K562 (cell line): ENCODE results near the gene MARS2. TPM values are rescaled to one million over a fixed set of nuclear protein-coding genes. Genes with fewer than 3 reads are reported as not detected.

Experiments used
- ATAC-seq: fragments of 200-7000 bp; cut with Tn5 transposase; 3 replicates; pipeline ENCODE4 v1.9.1; 2020; ENCODE audit warnings: moderate library complexity
- BruUV-seq: library from RNA; stranded (reverse); fragments of 400-500 nt; replicated peaks from 2 replicates; lab custom pipeline; 2021; lab: Mats Ljungman, UMichigan
- CTCF ChIA-PET: fragments of 300-600 bp; formaldehyde crosslinking; extraction: SDS; loops from one replicate; lab custom pipeline; 2021; ENCODE audit warnings: low intra/inter-chr PET ratio; lab: Yijun Ruan, JAX
- POLR2A ChIA-PET: fragments of 300-600, 350-650 bp; sonication (Branson Sonifier 250); formaldehyde crosslinking; extraction: SDS; loops from one replicate; lab custom pipeline; 2021; ENCODE audit warnings: antibody characterized with exemption, inconsistent platforms; lab: Yijun Ruan, JAX
- DNase-seq, 4 experiments: peaks; one replicate each; pipeline versions ENCODE4 v3.0.0 to v3.0.0-alpha.2; 2011 to 2018; ENCODE audit warnings: low spot score in 3 of 4, mixed read lengths in 3 of 4; ENCODE audit errors: extremely low read depth in 1 of 4
- FAIRE-seq: peaks from 2 replicates; lab custom pipeline; 2011; peaks lifted over from hg19 to GRCh38; lab: Jason Lieb, UNC
- H2AFZ ChIP-seq: 2 replicates; pipeline ENCODE4 v1.6.0; 2011; ENCODE audit warnings: low read depth, low read length, control low read depth, inconsistent platforms
- H3K27ac ChIP-seq: fragments of 200-600 bp; 3 replicates; pipeline ENCODE4 v1.8.0; 2011; ENCODE audit warnings: low read depth, mild to moderate bottlenecking, control low read depth, inconsistent platforms, low read length, moderate library complexity, mixed read lengths; ENCODE audit errors: extremely low read depth
- H3K27me3 ChIP-seq, 2 experiments: fragments of 300-600 bp in 1 of 2; 2 replicates in 1 of 2; 3 replicates in 1 of 2; pipeline versions ENCODE4 v1.6.0 to v1.8.0; 2011; ENCODE audit warnings: inconsistent platforms in 2 of 2, low read length in 2 of 2, mild to moderate bottlenecking in 1 of 2, mixed read lengths in 1 of 2, moderate library complexity in 1 of 2; ENCODE audit not compliant: control insufficient read depth in 2 of 2, insufficient read depth in 2 of 2
- H3K36me3 ChIP-seq: fragments of 300-600 bp; 3 replicates; pipeline ENCODE4 v1.8.0; 2011; ENCODE audit warnings: mild to moderate bottlenecking, low read length, inconsistent platforms; ENCODE audit not compliant: control insufficient read depth, insufficient read depth
- H3K4me1 ChIP-seq, 2 experiments: fragments of 200-600 bp in 1 of 2; replicated peaks in 1 of 2; 2 replicates in 1 of 2; 3 replicates in 1 of 2; pipeline versions ENCODE4 v1.5.1 to v1.8.0; 2011; ENCODE audit warnings: inconsistent platforms in 2 of 2, low read length in 2 of 2, mild to moderate bottlenecking in 1 of 2, mixed read lengths in 1 of 2, moderate library complexity in 1 of 2; ENCODE audit not compliant: control insufficient read depth in 2 of 2, insufficient read depth in 2 of 2
- H3K4me2 ChIP-seq: 2 replicates; pipeline ENCODE4 v1.6.1; 2011; ENCODE audit warnings: low read length, control low read depth, inconsistent platforms, mixed read lengths; ENCODE audit not compliant: insufficient read depth
- H3K4me3 ChIP-seq: fragments of 200-600 bp; sonication (generic), shearing (Covaris generic); 2 replicates; pipeline ENCODE4 v1.5.1; 2016; ENCODE audit warnings: control low read depth, inconsistent platforms
- H3K79me2 ChIP-seq: fragments of 200-600 bp; 3 replicates; pipeline ENCODE4 v1.8.0; 2011; ENCODE audit warnings: low read length, inconsistent platforms; ENCODE audit not compliant: control insufficient read depth, insufficient read depth
- H3K9ac ChIP-seq, 2 experiments: 2 replicates each; pipeline versions ENCODE4 v1.6.0 to v1.6.1; 2011; ENCODE audit warnings: low read depth in 2 of 2, low read length in 2 of 2, control low read depth in 1 of 2, inconsistent platforms in 1 of 2, mild to moderate bottlenecking in 1 of 2, mixed read lengths in 1 of 2; ENCODE audit not compliant: insufficient read depth in 1 of 2
- H3K9me1 ChIP-seq: one replicate; pipeline ENCODE4 v1.6.0; 2011; ENCODE audit warnings: inconsistent platforms, mild to moderate bottlenecking, low read length, moderate library complexity; ENCODE audit not compliant: control insufficient read depth, insufficient read depth
- H3K9me3 ChIP-seq: replicated peaks from 2 replicates; pipeline ENCODE4 v1.5.1; 2011; ENCODE audit warnings: low read depth, low read length, inconsistent platforms; ENCODE audit not compliant: control insufficient read depth, insufficient read depth
- H4K20me1 ChIP-seq: replicated peaks from 2 replicates; pipeline ENCODE4 v1.6.1; 2011; ENCODE audit warnings: low read length, inconsistent platforms, mixed read lengths; ENCODE audit not compliant: control insufficient read depth, insufficient read depth
- CEBPG ChIP-seq, 3 experiments: fragments of 200-800 bp in 1 of 3; sonication (Bioruptor generic) in 1 of 3; sonication (generic) in 1 of 3; formaldehyde crosslinking in 1 of 3; IDR thresholded peaks in 2 of 3; conservative IDR thresholded peaks in 1 of 3; 2 replicates each; pipeline versions ENCODE4 v1.6.1 to v1.8.0; 2016 to 2022; ENCODE audit warnings: missing compliant biosample characterization in 2 of 3, missing genetic modification characterization in 2 of 3, mild to moderate bottlenecking in 1 of 3, missing genetic modification reagents in 1 of 3
- CREB1 ChIP-seq, 2 experiments: sonication (generic) in 1 of 2; formaldehyde crosslinking in 1 of 2; IDR thresholded peaks; 2 replicates each; pipeline versions ENCODE4 v1.6.1 to v1.8.0; 2012 to 2022; ENCODE audit warnings: inconsistent platforms in 1 of 2, mild to moderate bottlenecking in 1 of 2, missing genetic modification reagents in 1 of 2, moderate library complexity in 1 of 2
- CTCFL ChIP-seq: IDR thresholded peaks from 2 replicates; pipeline ENCODE4 v1.6.1; 2011; ENCODE audit warnings: borderline replicate concordance, low read depth, mild to moderate bottlenecking, moderate library complexity, low read length; ENCODE audit not compliant: insufficient read depth, poor library complexity, severe bottlenecking
- EHMT2 ChIP-seq: fragments of 450-650 bp; IDR thresholded peaks from 2 replicates; pipeline ENCODE4 v1.6.1; 2018; ENCODE audit warnings: antibody characterized with exemption
- MCM3 ChIP-seq: fragments of 450-650 bp; IDR thresholded peaks from 2 replicates; pipeline ENCODE4 v1.6.1; 2016
- PRDM10 ChIP-seq: fragments of 450-650 bp; IDR thresholded peaks from 2 replicates; pipeline ENCODE4 v1.6.1; 2018; ENCODE audit not compliant: partially characterized antibody
- SMARCE1 ChIP-seq: fragments of 450-650 bp; IDR thresholded peaks from 2 replicates; pipeline ENCODE4 v1.7.1; 2016; ENCODE audit warnings: mild to moderate bottlenecking
- YBX1 ChIP-seq: fragments of 450-650 bp; IDR thresholded peaks from 2 replicates; pipeline ENCODE4 v1.7.1; 2016; ENCODE audit warnings: mild to moderate bottlenecking
- ZBTB17 ChIP-seq: fragments of 450-650 bp; formaldehyde crosslinking; IDR thresholded peaks from 2 replicates; pipeline ENCODE4 v1.4.0; 2020; ENCODE audit warnings: mild to moderate bottlenecking
- ZBTB7A ChIP-seq: IDR thresholded peaks from 2 replicates; pipeline ENCODE4 v1.6.1; 2011; ENCODE audit warnings: low read depth, mild to moderate bottlenecking, low read length, moderate library complexity, borderline replicate concordance; ENCODE audit not compliant: control insufficient read depth
- ZHX1 ChIP-seq: fragments of 150-350 bp; conservative IDR thresholded peaks from 2 replicates; pipeline ENCODE4 v1.6.1; 2014; ENCODE audit warnings: low read length
- WGBS: fragments of 100-300 bp; shearing (Covaris generic); methylation state at CpG from one replicate; pipeline ENCODE4 v1.1.6; 2016; ENCODE audit warnings: low coverage, mixed read lengths; ENCODE audit not compliant: insufficient coverage; ENCODE audit errors: missing lambda C conversion rate; 5-methylcytosine and 5-hydroxymethylcytosine counted together
- in situ Hi-C: fragments of 300-500 bp; cut with MboI; formaldehyde crosslinking; loops from 4 replicates; pipeline ENCODE4 v1.15.0; 2018; ENCODE audit warnings: inconsistent platforms, mixed read lengths
- intact Hi-C: fragments of 100-400 bp; cut with micrococcal nuclease; formaldehyde crosslinking; loops from 2 replicates; pipeline ENCODE4 v1.14.2; 2022
- polyA plus RNA-seq, 8 experiments: library from polyadenylated mRNA; depleted of rRNA in 4 of 8; stranded (reverse) in 5 of 8; unstranded in 3 of 8; fragments of >200 nt; fragmentation: Nextera tagmentation in 2 of 8; fragmentation: Illumina TruSeq in 1 of 8; extraction: Ambion mirVana in 2 of 8; extraction: Trizol in 1 of 8; gene quantifications; 2 replicates each; pipeline versions ENCODE4 v1.2.1 to v1.2.3, GENCODE V29; 2011 to 2014; ENCODE audit warnings: inconsistent platforms in 1 of 8, missing spikeins in 1 of 8
- total RNA-seq, 7 experiments: library from RNA; depleted of rRNA in 6 of 7; stranded (reverse); fragments of >200 nt in 6 of 7; fragmentation: Illumina TruSeq in 2 of 7; extraction: Trizol in 2 of 7; gene quantifications; 2 replicates each; pipeline versions ENCODE4 v1.2.1 to v1.2.3, GENCODE V29; 2011 to 2021; ENCODE audit warnings: low replicate concordance in 1 of 7

The MARS2 gene
- total and polyA plus RNA-seq, 9 of the 15 experiments (the other 6 are each of a cell fraction or from before 2014, with no cell fraction given) = 4.0 to 17.6 (median 12.5) TPM

- Histone ChIP-seq H3K79me2 (no peaks in the 10 kb centered on the region), H3K27me3 (no peaks in the 10 kb centered on the region), H2AFZ (no peak overlapping the region), H3K4me2 (no peak overlapping the region), H3K9me1 (no peaks in the 10 kb centered on the region), H3K27ac (no peak overlapping the region), H3K4me1 (no peaks in the 10 kb centered on the region), H3K9me3 (no peaks in the 10 kb centered on the region), H4K20me1 (no peaks in the 10 kb centered on the region), H3K36me3 (no peaks in the 10 kb centered on the region), H3K9ac (no peak overlapping the region), H3K4me3 (no peak overlapping the region)
- ATAC-seq = no peak
- ChIA-PET CTCF (no interaction called here), POLR2A (no interaction called here)
- no peak for FAIRE-seq
- WGBS = 9% methylated on average over 3 of the region's 3 CpGs
- intact Hi-C loops (no loop called here), in situ Hi-C loops (no loop called here)
- BruUV-seq = no TSS peak
- DNase-seq = no peak
- no peak for TF ChIP-seq ZHX1
- TF ChIP-seq CEBPG (CRISPR knock-in tag; IDR thresholded peaks at IDR 0.05) = no peak
- TF ChIP-seq CEBPG (tag; conservative IDR thresholded peaks at IDR 0.05 in 1 of 2, IDR thresholded peaks at IDR 0.05 in 1 of 2) = no peak
- TF ChIP-seq MCM3 = no peak
- TF ChIP-seq CTCFL = no peak
- TF ChIP-seq ZBTB7A = no peak
- no peak for TF ChIP-seq CREB1 (IDR thresholded peaks at IDR 0.05)
- no peak for TF ChIP-seq CREB1 (CRISPR knock-in tag; IDR thresholded peaks at IDR 0.05)
- no peak for TF ChIP-seq PRDM10
- no peak for TF ChIP-seq SMARCE1
- no peak for TF ChIP-seq YBX1
- TF ChIP-seq EHMT2 = no peak
- no peak for TF ChIP-seq ZBTB17 (CRISPR knock-in tag)
These were observed 28.1 kb upstream of the MARS2 start for GRCh38 chr2:197677056-197677455.
